Measurements from ENCODE around the gene CACNA1C.
A peak's percentile ranks its signal among the peaks of the same experiment; 100 is the strongest.
"Not testable (repeated sequence)": the region's sequence is repeated elsewhere in the genome, so short reads cannot be mapped to it uniquely, and the experiment has no call there.

Gene CACNA1C

GRCh38 chr12:2684026-2684325 is 631.2 kb downstream of the CACNA1C start:
- not testable (repeated sequence) for DNase-seq

DNA sequence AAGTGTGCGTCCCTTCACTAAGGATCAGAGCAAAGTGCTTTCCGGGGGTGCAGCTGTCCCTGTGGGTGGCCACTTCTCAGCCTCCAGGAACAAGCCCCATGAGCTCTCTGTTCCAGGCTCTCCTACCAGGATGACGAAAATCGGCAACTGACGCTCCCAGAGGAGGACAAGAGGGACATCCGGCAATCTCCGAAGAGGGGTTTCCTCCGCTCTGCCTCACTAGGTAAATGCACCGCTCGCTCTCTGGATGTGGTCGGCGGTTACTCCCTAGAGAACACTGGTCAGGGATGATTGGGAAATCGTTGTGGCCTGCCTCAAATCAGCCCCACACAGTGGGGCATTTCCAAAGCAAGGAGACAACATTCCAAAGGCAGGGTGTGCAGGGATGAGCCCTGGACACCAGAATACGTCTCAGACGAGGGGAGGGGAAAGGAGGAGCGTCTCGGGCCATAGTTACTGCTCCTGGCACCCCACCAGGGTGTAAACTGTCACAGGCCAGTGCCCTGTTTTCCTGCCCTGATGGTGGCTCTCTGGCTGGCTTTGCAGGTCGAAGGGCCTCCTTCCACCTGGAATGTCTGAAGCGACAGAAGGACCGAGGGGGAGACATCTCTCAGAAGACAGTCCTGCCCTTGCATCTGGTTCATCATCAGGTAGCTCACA is 633.0 kb downstream of the CACNA1C start:
- not testable (repeated sequence) for DNase-seq

DNA sequence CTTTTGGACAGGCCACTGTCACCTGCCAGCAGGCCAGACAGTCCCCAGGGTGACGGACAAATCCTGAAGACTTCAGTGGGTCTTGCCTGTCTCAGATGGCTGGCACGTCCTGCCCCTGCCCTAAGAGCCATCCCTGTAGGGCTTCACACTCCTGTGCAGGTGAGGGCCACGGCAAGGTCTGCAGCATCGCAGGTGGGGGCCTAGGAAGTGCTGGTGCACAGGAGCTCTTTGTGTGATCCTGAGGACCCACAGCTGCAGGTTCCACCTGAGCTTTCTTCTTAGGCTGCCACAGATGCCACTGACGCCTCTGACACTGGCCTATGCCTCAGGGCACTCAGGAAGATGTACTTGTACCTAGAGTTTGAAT is 633.5 kb downstream of the CACNA1C start:
- no peak for DNase-seq

GRCh38 chr12:2687058-2687457 is 634.3 kb downstream of the CACNA1C start:
- no peak for DNase-seq

- DNase-seq: no peak
Observed at GRCh38 chr12:2687726-2688125, 634.9 kb downstream of the CACNA1C start.

- no peak for DNase-seq
Observed at GRCh38 chr12:2688381-2688931, 635.7 kb downstream of the CACNA1C start.

DNA sequence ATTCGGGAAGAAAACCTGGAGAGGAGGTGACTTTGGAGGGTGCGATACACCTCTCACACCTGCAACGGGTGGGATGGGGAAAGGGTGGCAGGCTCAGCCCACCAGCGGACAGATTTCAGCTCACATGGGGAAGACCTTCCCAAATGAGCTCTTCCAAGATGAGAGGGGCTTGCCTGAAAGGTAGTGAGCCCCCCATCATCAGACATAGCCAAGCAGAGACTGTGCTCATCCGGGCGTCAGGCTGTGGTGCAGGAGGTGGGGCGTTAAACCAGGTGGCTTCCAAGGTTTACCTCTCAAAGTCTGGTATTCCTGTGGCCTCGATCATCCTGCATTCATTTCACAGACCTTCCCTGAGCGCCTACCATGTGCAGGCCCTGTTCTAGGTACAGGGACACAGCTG is 636.6 kb downstream of the CACNA1C start:
- no peak for DNase-seq

GRCh38 chr12:2689879-2690278 is 637.1 kb downstream of the CACNA1C start:
- no peak for DNase-seq

DNA sequence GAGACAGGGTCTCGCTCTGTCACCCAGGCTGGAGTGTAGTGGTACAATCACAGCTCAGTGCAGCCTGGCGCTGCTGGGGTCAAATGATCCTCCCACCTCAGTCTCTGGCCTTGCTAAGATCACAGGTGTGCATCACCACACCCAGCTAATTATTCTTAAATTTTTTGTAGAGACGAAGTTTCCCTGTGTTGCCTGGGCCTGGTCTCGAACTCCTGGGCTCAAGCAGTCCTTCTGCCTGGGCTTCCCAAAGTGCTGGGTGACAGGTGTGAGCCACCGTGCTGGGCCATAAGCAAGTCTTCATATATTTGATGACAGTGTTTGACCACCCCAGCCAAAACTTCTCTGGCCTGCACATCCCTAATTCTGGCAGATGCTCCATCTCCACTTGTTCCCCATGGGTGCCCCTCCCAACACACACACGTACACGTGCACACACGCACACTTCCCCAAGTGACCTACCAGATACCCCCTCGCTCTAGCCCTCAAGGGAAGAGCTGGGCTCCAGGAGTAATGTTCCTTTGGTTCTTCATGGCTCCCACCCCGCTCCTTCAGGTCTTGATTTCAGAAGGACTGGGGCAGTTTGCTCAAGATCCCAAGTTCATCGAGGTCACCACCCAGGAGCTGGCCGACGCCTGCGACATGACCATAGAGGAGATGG is 637.7 kb downstream of the CACNA1C start:
- no peak for DNase-seq

- DNase-seq: peak; percentile 56
Observed at GRCh38 chr12:2691006-2691344, 638.2 kb downstream of the CACNA1C start.

DNA sequence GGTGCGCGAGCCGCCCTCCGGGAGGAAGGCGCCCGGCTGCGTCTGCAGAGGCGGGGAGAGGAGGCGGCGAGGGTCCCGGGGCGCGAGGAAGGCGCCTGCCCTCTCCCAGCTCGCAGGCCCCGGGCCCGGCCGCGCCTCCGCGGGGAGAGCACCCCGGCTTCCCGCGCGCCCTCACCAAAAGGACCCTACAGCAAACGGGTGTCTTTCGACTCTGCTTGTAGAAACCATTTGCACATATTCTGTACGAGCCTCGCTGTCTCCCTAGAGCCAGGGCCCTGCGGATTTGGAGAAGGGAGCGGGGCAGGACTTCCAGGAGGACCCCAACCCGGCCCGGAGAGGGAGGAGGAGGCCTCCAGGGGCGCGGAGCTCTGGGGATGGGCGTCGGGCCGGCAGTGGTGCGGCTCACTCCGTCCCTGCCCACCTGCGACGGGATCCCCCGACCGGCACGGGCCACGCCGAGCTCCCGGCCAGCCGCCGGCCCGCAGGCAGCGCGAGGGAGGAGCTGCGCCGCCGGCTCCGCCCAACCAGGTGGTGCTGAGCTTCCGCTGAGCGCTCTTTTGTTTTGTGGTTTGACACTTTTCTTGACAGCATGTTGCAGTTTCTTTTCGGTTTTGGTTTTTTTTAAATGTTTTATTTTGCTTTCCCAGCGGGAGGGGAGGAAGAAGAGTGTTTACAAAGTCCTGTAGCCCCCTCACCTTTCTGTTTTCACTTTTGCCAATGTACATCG is 638.7 kb downstream of the CACNA1C start:
- peak; percentile 46 for DNase-seq

DNA sequence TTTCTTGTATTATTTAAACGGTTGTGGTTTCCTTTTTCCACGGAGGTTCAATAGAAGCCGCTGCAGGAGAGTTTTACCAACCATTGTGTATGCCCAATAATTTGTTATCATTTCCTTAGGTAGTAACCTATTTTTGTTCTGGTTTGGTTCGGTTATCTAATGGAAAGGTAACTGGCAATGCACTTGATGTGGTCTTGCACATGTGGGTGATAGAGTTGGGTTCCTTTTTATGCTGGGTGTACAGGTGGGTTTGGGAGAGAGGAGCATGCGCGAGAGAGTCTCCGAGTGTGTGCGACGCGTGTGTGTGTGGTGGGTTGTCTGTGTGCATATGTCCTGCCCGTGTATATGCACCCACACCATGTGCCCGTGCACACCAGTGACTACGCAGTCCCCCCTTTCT is 639.3 kb downstream of the CACNA1C start:
- no peak for DNase-seq

DNA sequence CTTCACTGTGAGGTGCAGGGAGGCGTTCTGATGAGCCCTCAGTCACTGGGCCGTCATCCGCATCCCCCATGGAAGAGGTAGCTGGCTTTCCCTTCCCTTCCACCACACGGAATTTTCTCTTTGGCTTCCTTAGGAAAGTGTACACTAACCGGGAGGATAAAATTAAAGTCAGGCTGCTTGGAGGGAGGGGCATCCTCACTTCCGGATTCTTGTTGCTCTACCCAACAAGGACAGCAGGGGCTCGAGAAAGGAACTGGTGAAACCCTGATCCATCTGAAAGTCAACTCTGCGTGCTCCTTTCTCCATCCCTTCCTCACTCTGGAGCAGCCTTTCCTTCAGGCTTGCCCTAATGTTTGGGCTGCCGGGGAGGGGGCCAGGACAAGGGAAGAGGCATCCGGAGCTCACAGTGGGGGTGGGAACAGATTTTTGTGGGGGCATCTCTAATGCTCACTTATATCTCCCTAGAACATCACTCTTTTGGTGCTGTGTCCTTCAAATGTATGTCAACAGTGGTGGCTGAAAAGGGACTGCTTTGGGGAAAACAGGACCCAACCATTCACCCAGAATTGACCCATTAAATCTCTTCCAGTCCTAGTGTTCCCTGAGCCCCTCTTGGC is 640.6 kb downstream of the CACNA1C start:
- no peak for DNase-seq

GRCh38 chr12:2693980-2694610 is 641.3 kb downstream of the CACNA1C start:
- DNase-seq: no peak

DNA sequence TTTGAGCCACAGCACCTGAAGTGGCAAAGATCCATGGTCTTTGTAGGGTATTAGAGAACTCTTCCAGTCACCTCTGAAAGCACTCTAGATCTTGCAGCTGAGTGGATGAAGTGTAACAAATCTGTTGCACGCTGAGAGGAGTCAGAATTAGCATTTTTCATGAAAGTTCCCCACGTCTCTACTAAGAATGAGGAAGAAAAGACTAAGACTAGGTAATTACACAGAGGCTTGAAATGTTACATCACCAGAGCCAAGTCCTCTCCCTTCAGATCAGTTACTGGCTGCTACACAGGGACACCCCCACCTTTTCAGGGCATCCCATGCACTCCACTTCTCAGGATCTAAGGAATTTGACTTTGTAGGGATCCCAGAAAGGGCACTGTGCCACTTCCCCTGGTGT is 643.3 kb downstream of the CACNA1C start:
- DNase-seq: no peak

DNA sequence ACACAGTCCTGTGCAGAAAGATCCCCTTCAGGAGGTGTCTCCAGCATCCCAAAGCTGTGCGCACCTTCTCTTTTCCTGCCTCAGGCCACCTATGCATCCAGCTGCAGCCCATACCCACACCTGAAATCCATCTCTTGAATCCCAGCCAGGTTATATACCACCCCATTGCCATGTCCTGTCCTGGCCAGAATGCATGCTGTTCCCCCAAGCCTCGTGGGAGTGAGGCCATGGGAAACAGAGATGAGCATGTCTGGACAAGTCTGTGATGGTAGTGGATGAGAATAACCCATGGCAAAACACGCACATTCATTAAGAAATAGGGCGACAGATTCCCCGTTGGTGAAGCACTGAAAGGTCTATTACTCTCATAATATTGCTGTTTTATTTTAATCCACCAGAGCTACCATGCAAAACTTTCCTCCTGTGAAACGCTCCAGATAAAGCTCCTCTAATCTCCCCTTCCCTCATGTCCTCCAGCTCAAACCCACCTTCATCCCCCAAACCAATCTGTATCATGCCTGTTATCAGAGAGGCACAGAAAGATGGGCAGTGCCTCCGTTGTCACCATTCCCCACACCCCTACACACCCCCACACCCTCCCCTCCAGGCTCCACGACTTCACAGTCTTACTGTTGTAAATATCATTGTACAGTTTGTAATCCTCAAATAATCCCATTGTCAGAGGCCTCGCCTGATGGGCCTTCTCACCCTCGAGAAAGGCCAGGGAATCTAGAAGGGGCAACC is 644.4 kb downstream of the CACNA1C start:
- DNase-seq: no peak

DNA sequence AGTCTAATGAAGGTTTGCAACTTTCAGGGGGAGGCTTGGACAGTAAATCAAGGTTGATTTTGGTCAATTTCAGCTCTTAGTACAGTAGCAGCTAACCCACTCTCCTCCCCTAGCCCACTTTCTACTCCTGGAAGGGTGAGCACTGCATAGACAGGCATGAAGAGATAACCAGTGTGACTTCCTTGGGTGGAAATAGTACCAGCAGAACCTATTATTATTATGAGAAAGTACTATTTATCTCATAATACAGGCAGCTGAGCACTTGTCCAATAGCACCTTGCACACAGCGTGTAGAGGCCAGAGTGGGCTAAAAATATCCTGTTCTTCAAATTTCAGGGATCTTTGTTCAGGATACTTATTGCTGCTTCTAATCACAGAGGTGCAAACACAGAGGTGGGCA is 645.8 kb downstream of the CACNA1C start:
- no peak for DNase-seq

DNA sequence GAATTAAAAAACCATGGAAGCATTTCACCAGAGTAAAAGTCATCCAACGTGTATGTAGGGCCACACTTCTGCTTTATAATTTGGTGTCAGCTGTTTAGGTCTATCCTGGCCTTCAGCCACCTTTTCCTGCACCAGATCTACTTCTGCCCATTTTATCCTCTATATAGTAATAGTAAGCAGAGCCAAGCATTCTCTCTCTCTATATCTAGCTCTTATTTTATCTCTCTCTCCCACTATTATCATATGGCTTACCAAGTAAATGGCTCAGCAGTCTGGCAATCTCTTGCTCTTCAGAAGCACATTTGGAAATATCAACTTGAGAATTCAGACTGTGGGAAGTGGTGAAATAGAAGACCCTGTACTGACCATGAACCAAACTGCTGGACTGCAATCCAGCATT is 657.9 kb downstream of the CACNA1C start:
- no peak for DNase-seq

DNA sequence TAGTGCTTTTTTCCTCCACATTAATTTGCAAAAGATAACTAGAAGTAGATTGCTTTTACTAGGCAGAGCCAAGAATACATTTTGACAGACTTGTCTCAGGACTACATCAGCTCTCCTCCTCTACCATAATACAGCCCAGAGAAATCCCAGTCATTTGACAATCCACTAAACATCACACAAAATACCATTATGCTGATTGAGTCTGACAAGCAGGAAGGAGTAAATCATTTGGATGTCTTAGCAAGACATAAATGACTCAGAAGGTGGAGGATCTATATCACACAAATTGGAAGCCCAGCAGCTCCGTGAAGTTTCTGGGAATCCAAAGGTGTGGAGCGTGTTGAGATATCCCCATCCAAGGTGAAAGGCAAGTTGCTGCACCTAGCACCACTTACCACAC is 666.6 kb downstream of the CACNA1C start:
- no peak for DNase-seq

DNA sequence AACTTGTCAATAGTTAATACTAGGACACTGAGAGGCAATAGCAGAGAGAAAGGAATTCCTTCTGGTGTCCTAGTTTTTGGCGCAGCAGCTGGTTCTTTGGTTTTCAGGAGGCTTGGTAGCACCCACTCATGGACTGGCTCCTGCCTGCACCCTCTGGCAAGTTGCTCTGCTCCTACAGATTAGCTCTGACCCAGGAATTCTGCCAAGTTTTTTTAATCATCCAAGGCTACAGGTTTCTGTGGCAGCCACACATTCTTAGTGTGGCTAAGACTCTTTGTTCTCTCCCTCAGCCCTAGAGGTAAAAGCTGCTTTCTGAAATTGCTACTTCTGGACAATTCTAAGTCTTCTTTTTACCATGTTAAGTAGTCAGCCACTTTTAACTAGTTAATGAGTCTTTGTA is 670.0 kb downstream of the CACNA1C start:
- DNase-seq: no peak

DNA sequence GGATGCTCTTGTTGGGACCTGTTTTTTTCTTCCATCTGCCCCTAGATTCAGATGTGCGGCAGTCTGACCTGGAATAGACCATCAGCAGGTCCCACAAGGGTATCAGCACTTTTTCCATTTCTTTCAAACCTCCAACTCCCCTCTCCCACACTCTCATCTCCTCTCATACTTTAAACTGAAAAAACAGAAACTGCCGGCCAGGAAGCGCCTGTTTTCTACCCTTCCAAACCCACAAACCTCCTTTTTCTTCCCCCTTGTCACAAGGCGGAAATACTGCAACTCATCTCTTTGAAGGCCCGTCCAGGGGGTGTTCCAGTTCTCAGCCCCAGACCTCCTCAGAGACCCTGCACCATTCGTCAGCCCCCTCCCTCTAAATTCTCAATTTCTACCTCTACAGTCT is 679.5 kb downstream of the CACNA1C start:
- DNase-seq: no peak

- DNase-seq: no peak
Observed at GRCh38 chr12:2733493-2734355, 680.9 kb downstream of the CACNA1C start.

Measured in stimulated activated CD4-positive, alpha-beta T cell treated with anti-CD3 and anti-CD28 coated beads, Interleukin-4, amount 100 ng/mL, for 1 hour (primary cell).